CD14-positive monocyte (primary cell): Measurements from ENCODE around the gene FMR1. TPM values are rescaled to one million over a fixed set of nuclear protein-coding genes. Genes with fewer than 3 reads are reported as not detected.

Experiments used
- DNase-seq, 3 donors: peaks; one replicate each; pipeline ENCODE4 v3.0.0-alpha.2; 2011 to 2022
- H2AFZ ChIP-seq: 2 replicates; pipeline ENCODE4 v1.6.0; 2012; ENCODE audit warnings: mild to moderate bottlenecking, low read depth, low read length, inconsistent platforms; ENCODE audit not compliant: insufficient read depth, poor library complexity, severe bottlenecking
- H3K27ac ChIP-seq, 2 donors: 1 replicate in 1 of 2; 2 replicates in 1 of 2; pipeline ENCODE4 v1.5.1; 2012 to 2013; ENCODE audit warnings: low read length in 2 of 2, control low read depth in 1 of 2, inconsistent platforms in 1 of 2, low read depth in 1 of 2, mild to moderate bottlenecking in 1 of 2
- H3K27me3 ChIP-seq, 2 donors: one replicate each; pipeline versions ENCODE4 v1.6.0 to v1.6.1; 2011 to 2013; ENCODE audit warnings: low read length in 2 of 2; ENCODE audit not compliant: control insufficient read depth in 2 of 2, insufficient read depth in 2 of 2
- H3K36me3 ChIP-seq, 2 donors: replicated peaks in 1 of 2; 1 replicate in 1 of 2; 2 replicates in 1 of 2; pipeline versions ENCODE4 v1.5.1 to v1.6.1; 2012 to 2013; ENCODE audit warnings: low read length in 2 of 2, control low read depth in 1 of 2, inconsistent platforms in 1 of 2, mild to moderate bottlenecking in 1 of 2; ENCODE audit not compliant: insufficient read depth in 2 of 2, control insufficient read depth in 1 of 2
- H3K4me1 ChIP-seq, 2 donors: 1 replicate in 1 of 2; 2 replicates in 1 of 2; pipeline versions ENCODE4 v1.5.1 to v1.6.1; 2012 to 2013; ENCODE audit warnings: low read length in 2 of 2, control low read depth in 1 of 2, inconsistent platforms in 1 of 2, mild to moderate bottlenecking in 1 of 2, moderate library complexity in 1 of 2; ENCODE audit not compliant: insufficient read depth in 2 of 2, control insufficient read depth in 1 of 2
- H3K4me2 ChIP-seq: replicated peaks from 2 replicates; pipeline ENCODE3; 2012; ENCODE audit warnings: low read length, moderate library complexity, mild to moderate bottlenecking; ENCODE audit not compliant: poor library complexity, severe bottlenecking; ENCODE audit errors: extremely low read depth
- H3K4me3 ChIP-seq, 3 experiments: fragments of 200-600 bp in 1 of 3; sonication (generic) in 1 of 3; replicated peaks in 1 of 3; 1 replicate in 2 of 3; 2 replicates in 1 of 3; pipeline ENCODE4 v1.5.1; 2011 to 2013; ENCODE audit warnings: low read length in 3 of 3, mild to moderate bottlenecking in 3 of 3, control low read depth in 2 of 3, low read depth in 2 of 3, inconsistent platforms in 1 of 3, moderate library complexity in 1 of 3
- H3K79me2 ChIP-seq: 2 replicates; pipeline ENCODE4 v1.6.0; 2012; ENCODE audit warnings: mild to moderate bottlenecking, control low read depth, inconsistent platforms, low read length, moderate library complexity; ENCODE audit not compliant: insufficient read depth
- H3K9ac ChIP-seq: 2 replicates; pipeline ENCODE4 v1.6.0; 2017; ENCODE audit warnings: low read length, mild to moderate bottlenecking; ENCODE audit not compliant: insufficient read depth, poor library complexity, severe bottlenecking
- H3K9me3 ChIP-seq, 2 donors: replicated peaks in 1 of 2; 1 replicate in 1 of 2; 2 replicates in 1 of 2; pipeline versions ENCODE4 v1.5.1 to v1.6.1; 2012 to 2013; ENCODE audit warnings: low read length in 2 of 2, control low read depth in 1 of 2; ENCODE audit not compliant: control insufficient read depth in 1 of 2, insufficient read depth in 1 of 2
- H4K20me1 ChIP-seq: 2 replicates; pipeline ENCODE4 v1.6.0; 2012; ENCODE audit warnings: mild to moderate bottlenecking, low read length, control low read depth, moderate library complexity; ENCODE audit not compliant: insufficient read depth
- H3K27ac Mint-ChIP-seq, 7 donors: one replicate each; pipeline ENCODE4 v1.8.0; 2020; ENCODE audit warnings: mild to moderate bottlenecking in 7 of 7, mixed read lengths in 7 of 7, moderate library complexity in 6 of 7, inconsistent platforms in 2 of 7
- H3K27me3 Mint-ChIP-seq, 3 donors: one replicate each; pipeline ENCODE4 v1.8.0; 2021 to 2022; ENCODE audit warnings: low read depth in 3 of 3, mild to moderate bottlenecking in 3 of 3, mixed read lengths in 3 of 3, moderate library complexity in 3 of 3, inconsistent platforms in 1 of 3
- H3K36me3 Mint-ChIP-seq, 2 donors: one replicate each; pipeline ENCODE4 v1.8.0; 2020; ENCODE audit warnings: mixed read lengths in 2 of 2, inconsistent platforms in 1 of 2, mild to moderate bottlenecking in 1 of 2
- H3K4me1 Mint-ChIP-seq: one replicate; pipeline ENCODE4 v1.8.0; 2020; ENCODE audit warnings: mild to moderate bottlenecking, mixed read lengths
- H3K4me3 Mint-ChIP-seq, 2 donors: one replicate each; pipeline ENCODE4 v1.8.0; 2020; ENCODE audit warnings: mild to moderate bottlenecking in 2 of 2, mixed read lengths in 2 of 2, moderate library complexity in 1 of 2
- H3K9me3 Mint-ChIP-seq, 7 donors: one replicate each; pipeline ENCODE4 v1.8.0; 2020 to 2022; ENCODE audit warnings: mixed read lengths in 7 of 7, mild to moderate bottlenecking in 6 of 7, moderate library complexity in 6 of 7, inconsistent platforms in 2 of 7
- WGBS: methylation state at CpG from one replicate; pipeline ENCODE4 v1.1.5; 2013; ENCODE audit warnings: missing lambda C conversion rate; ENCODE audit not compliant: insufficient coverage; 5-methylcytosine and 5-hydroxymethylcytosine counted together
- intact Hi-C, 2 donors: fragments of 100-400 bp; cut with micrococcal nuclease; formaldehyde crosslinking; loops; one replicate each; pipeline versions ENCODE4 v1.15.0 to v1.15.1; 2023
- polyA plus RNA-seq, 3 donors: library from polyadenylated mRNA; depleted of rRNA in 1 of 3; unstranded in 2 of 3; stranded (reverse) in 1 of 3; fragments of 300-500 nt in 2 of 3; fragments of >200 nt in 1 of 3; fragmentation: Illumina TruSeq in 2 of 3; gene quantifications; 1 replicate in 2 of 3; 2 replicates in 1 of 3; pipeline ENCODE4 v1.2.3, GENCODE V29; 2012 to 2021
- TF ChIP-seq, protein P1 (sequence below): fragments of 200-600 bp; IDR thresholded peaks from one replicate; pipeline ENCODE4 v1.8.0; 2022; ENCODE audit warnings: antibody characterized with exemption, mild to moderate bottlenecking

Gene FMR1
- polyA plus RNA-seq, 3 donors = 3.7 to 31.8 (median 5.1) TPM

DNA sequence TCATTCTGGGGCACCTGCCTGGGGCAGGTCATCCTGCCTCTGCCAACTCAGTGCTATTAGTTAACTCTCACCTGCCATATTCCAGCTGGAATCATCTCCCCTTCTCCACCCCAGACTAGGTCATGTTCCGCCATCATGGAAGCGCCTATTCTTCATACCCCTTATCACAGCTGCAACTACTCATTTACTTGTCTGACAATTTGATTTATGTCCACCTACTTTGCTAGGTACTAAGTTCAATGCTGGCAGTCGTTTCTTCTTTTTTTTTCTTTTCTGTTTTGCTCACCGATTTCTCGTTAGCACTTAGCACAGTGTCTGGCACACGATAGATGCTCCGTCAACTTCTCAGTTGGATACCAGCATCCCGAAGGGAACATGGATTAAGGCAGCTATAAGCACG lies 1.1 kb upstream of the FMR1 start:
- Histone ChIP-seq H3K4me1 (peaks cover 14 to 21% of the 10 kb centered on the region in 2 donors), H3K9me3 (no peaks in the 10 kb centered on the region), H3K4me2 (peak overlapping the region; percentile 74), H3K36me3 (no peaks in the 10 kb centered on the region), H3K4me3 (no peak overlapping the region), H3K79me2 (peaks cover 35% of the 10 kb centered on the region), H3K9ac (no peak overlapping the region), H3K27me3 (no peaks in the 10 kb centered on the region), H4K20me1 (peaks cover 8% of the 10 kb centered on the region), H3K27ac (no peak overlapping the region), H2AFZ (peak overlapping the region; percentile 81)
- Mint-ChIP-seq H3K9me3 (peaks cover 0 to 12% (median 0%) of the 10 kb centered on the region in 7 donors), H3K4me3 (no peak overlapping the region), H3K36me3 (no peaks in the 10 kb centered on the region), H3K27me3 (peaks cover 0 to 6% (median 1%) of the 10 kb centered on the region in 3 donors), H3K27ac (no peak overlapping the region), H3K4me1 (peaks cover 20% of the 10 kb centered on the region)
- intact Hi-C loops = loop anchor here in 1 of 2 donors (10.0 kb wide), 1 partner anchor 1594 kb away; the partner anchor contains the start of gene IDS
- DNase-seq = no peak
- TF ChIP-seq, protein P1, sequence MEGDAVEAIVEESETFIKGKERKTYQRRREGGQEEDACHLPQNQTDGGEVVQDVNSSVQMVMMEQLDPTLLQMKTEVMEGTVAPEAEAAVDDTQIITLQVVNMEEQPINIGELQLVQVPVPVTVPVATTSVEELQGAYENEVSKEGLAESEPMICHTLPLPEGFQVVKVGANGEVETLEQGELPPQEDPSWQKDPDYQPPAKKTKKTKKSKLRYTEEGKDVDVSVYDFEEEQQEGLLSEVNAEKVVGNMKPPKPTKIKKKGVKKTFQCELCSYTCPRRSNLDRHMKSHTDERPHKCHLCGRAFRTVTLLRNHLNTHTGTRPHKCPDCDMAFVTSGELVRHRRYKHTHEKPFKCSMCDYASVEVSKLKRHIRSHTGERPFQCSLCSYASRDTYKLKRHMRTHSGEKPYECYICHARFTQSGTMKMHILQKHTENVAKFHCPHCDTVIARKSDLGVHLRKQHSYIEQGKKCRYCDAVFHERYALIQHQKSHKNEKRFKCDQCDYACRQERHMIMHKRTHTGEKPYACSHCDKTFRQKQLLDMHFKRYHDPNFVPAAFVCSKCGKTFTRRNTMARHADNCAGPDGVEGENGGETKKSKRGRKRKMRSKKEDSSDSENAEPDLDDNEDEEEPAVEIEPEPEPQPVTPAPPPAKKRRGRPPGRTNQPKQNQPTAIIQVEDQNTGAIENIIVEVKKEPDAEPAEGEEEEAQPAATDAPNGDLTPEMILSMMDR = no peak
- no CpG with 5 or more reads among the region's 9 CpGs for WGBS

DNA sequence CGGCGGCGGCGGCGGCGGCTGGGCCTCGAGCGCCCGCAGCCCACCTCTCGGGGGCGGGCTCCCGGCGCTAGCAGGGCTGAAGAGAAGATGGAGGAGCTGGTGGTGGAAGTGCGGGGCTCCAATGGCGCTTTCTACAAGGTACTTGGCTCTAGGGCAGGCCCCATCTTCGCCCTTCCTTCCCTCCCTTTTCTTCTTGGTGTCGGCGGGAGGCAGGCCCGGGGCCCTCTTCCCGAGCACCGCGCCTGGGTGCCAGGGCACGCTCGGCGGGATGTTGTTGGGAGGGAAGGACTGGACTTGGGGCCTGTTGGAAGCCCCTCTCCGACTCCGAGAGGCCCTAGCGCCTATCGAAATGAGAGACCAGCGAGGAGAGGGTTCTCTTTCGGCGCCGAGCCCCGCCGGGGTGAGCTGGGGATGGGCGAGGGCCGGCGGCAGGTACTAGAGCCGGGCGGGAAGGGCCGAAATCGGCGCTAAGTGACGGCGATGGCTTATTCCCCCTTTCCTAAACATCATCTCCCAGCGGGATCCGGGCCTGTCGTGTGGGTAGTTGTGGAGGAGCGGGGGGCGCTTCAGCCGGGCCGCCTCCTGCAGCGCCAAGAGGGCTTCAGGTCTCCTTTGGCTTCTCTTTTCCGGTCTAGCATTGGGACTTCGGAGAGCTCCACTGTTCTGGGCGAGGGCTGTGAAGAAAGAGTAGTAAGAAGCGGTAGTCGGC lies 528 bp downstream of the FMR1 start:
- H2AFZ ChIP-seq = peak overlapping the region; percentile 70
- Mint-ChIP-seq H3K27ac (peak overlapping the region; percentile 90 to 98 (median 95)), H3K4me1 (peaks cover 28% of the 10 kb centered on the region)

More for the DNA sequence above, 528 bp downstream of the FMR1 start:
- Mint-ChIP-seq H3K36me3 (no peaks in the 10 kb centered on the region), H3K9me3 (peaks cover 0 to 12% (median 0%) of the 10 kb centered on the region in 7 donors), H3K4me3 (peak overlapping the region; percentile 97 to 98), H3K27me3 (peaks cover 0 to 6% (median 1%) of the 10 kb centered on the region in 3 donors)
- H3K27me3 ChIP-seq = no peaks in the 10 kb centered on the region
- peak overlapping the region; percentile 85 to 88 for H3K27ac ChIP-seq
- peaks cover 14 to 21% of the 10 kb centered on the region in 2 donors for H3K4me1 ChIP-seq
- H3K79me2 ChIP-seq = peaks cover 52% of the 10 kb centered on the region
- peak; percentile 17 to 31 (median 26) for DNase-seq
- H3K36me3 ChIP-seq = no peaks in the 10 kb centered on the region
- no peaks in the 10 kb centered on the region for H3K9me3 ChIP-seq
- 0% methylated on average over 3 of the region's 58 CpGs for WGBS
- H3K9ac ChIP-seq = peak overlapping the region; percentile 86
- peak overlapping the region; percentile 68 to 87 (median 80) for H3K4me3 ChIP-seq
- H3K4me2 ChIP-seq = peak overlapping the region; percentile 70
- intact Hi-C loops = loop anchor here in 1 of 2 donors (10.0 kb wide), 1 partner anchor 1593 kb away; the partner anchor contains the start of gene IDS
- TF ChIP-seq, protein P1 = no peak
- H4K20me1 ChIP-seq = peaks cover 11% of the 10 kb centered on the region
